ENCODE data around the gene PDE4B. TPM values are rescaled to one million over a fixed set of nuclear protein-coding genes. Genes with fewer than 3 reads are reported as not detected.

Gene PDE4B
- total and polyA plus RNA-seq, 2 of the 13 experiments (the other 11 are each of a cell fraction or from before 2014, with no cell fraction given) = not detected

GRCh38 chr1:66267201-66267940, 474.7 kb downstream of the PDE4B start:
- Histone ChIP-seq H2AFZ (ENCODE audit: low read length) (no peak overlapping the region), H3K9me3 (ENCODE audit: low read length) (no peaks in the 10 kb centered on the region), H3K4me2 (ENCODE audit: low read depth, low read length) (no peak overlapping the region), H3K27ac (ENCODE audit: extremely low read length, insufficient read depth, low read length) (no peak overlapping the region), H3K36me3 (replicated peaks in 1 of 2; ENCODE audit: control insufficient read depth in 1 of 2, insufficient read depth in 2 of 2, low read length in 2 of 2) (no peaks in the 10 kb centered on the region), H3K4me1 (ENCODE audit: insufficient read depth, low read length) (no peaks in the 10 kb centered on the region), H3K79me2 (ENCODE audit: insufficient read depth, low read length) (no peaks in the 10 kb centered on the region), H3K9ac (ENCODE audit: insufficient read depth, low read depth, low read length) (no peak overlapping the region), H3K27me3 (ENCODE audit: control insufficient read depth in 1 of 2, insufficient read depth in 2 of 2, low read length in 2 of 2) (no peaks in the 10 kb centered on the region), H4K20me1 (ENCODE audit: insufficient read depth, low read length) (no peaks in the 10 kb centered on the region), H3K4me3 (replicated peaks in 1 of 3; ENCODE audit: insufficient read depth in 1 of 3, low read depth in 2 of 3, low read length in 3 of 3) (no peak overlapping the region)
- in situ Hi-C loops (cut with HindIII; ENCODE audit: extremely low pct_ligation_motif_present, low pct_unique_long_range_greater_than_20kb) = loop anchor here (10.0 kb wide), 1 partner anchor 457 kb away; no protein-coding TSS in a partner anchor
- TF ChIP-seq ZNF274 (CRISPR knock-in tag; IDR thresholded peaks at IDR 0.05) (no peak), ZNF317 (CRISPR knock-in tag; IDR thresholded peaks at IDR 0.05) (no peak), MTA1 (CRISPR knock-in tag; IDR thresholded peaks at IDR 0.05; ENCODE audit: borderline replicate concordance) (no peak), GFI1 (CRISPR knock-in tag; IDR thresholded peaks at IDR 0.05; ENCODE audit: borderline replicate concordance) (no peak), ZBTB7A (CRISPR knock-in tag; IDR thresholded peaks at IDR 0.05) (no peak), KDM5A (IDR thresholded peaks at IDR 0.05; ENCODE audit: borderline replicate concordance, low read length) (no peak), ZNF232 (CRISPR knock-in tag; IDR thresholded peaks at IDR 0.05; ENCODE audit: borderline replicate concordance) (no peak), ZNF737 (CRISPR knock-in tag; IDR thresholded peaks at IDR 0.05; ENCODE audit: borderline replicate concordance) (no peak), CREBL2 (CRISPR knock-in tag; IDR thresholded peaks at IDR 0.05; ENCODE audit: borderline replicate concordance) (no peak), ISL2 (CRISPR knock-in tag; IDR thresholded peaks at IDR 0.05) (no peak), MED8 (CRISPR knock-in tag; IDR thresholded peaks at IDR 0.05; ENCODE audit: insufficient replicate concordance) (no peak), TOPORS (CRISPR knock-in tag; IDR thresholded peaks at IDR 0.05) (no peak), ZNF484 (CRISPR knock-in tag; IDR thresholded peaks at IDR 0.05; ENCODE audit: borderline replicate concordance, low read depth) (no peak), FOXA1 (IDR thresholded peaks at IDR 0.05) (no peak), FOXA1 (CRISPR knock-in tag; IDR thresholded peaks at IDR 0.05) (no peak), PAX8 (CRISPR knock-in tag; IDR thresholded peaks at IDR 0.05; ENCODE audit: borderline replicate concordance) (no peak), ZNF367 (CRISPR knock-in tag; IDR thresholded peaks at IDR 0.05; ENCODE audit: borderline replicate concordance) (no peak), RFX5 (IDR thresholded peaks at IDR 0.05; ENCODE audit: low read depth, low read length) (no peak)
- TF ChIP-seq, protein P1, sequence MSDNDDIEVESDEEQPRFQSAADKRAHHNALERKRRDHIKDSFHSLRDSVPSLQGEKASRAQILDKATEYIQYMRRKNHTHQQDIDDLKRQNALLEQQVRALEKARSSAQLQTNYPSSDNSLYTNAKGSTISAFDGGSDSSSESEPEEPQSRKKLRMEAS (IDR thresholded peaks at IDR 0.05) = no peak
- TF ChIP-seq, protein P2, sequence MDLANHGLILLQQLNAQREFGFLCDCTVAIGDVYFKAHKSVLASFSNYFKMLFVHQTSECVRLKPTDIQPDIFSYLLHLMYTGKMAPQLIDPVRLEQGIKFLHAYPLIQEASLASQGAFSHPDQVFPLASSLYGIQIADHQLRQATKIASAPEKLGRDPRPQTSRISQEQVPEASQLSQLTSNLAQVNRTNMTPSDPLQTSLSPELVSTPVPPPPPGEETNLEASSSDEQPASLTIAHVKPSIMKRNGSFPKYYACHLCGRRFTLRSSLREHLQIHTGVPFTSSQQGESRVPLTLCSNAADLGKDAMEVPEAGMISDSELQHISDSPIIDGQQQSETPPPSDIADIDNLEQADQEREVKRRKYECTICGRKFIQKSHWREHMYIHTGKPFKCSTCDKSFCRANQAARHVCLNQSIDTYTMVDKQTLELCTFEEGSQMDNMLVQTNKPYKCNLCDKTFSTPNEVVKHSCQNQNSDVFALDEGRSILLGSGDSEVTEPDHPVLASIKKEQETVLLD (CRISPR knock-in tag; IDR thresholded peaks at IDR 0.05; ENCODE audit: low read depth) = no peak
- TF ChIP-seq, protein P3, sequence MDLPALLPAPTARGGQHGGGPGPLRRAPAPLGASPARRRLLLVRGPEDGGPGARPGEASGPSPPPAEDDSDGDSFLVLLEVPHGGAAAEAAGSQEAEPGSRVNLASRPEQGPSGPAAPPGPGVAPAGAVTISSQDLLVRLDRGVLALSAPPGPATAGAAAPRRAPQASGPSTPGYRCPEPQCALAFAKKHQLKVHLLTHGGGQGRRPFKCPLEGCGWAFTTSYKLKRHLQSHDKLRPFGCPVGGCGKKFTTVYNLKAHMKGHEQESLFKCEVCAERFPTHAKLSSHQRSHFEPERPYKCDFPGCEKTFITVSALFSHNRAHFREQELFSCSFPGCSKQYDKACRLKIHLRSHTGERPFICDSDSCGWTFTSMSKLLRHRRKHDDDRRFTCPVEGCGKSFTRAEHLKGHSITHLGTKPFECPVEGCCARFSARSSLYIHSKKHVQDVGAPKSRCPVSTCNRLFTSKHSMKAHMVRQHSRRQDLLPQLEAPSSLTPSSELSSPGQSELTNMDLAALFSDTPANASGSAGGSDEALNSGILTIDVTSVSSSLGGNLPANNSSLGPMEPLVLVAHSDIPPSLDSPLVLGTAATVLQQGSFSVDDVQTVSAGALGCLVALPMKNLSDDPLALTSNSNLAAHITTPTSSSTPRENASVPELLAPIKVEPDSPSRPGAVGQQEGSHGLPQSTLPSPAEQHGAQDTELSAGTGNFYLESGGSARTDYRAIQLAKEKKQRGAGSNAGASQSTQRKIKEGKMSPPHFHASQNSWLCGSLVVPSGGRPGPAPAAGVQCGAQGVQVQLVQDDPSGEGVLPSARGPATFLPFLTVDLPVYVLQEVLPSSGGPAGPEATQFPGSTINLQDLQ (CRISPR knock-in tag; IDR thresholded peaks at IDR 0.05) = no peak
- DNase-seq (ENCODE audit: low spot score) = no peak
- ChIA-PET CTCF (ENCODE audit: low intra/inter-chr PET ratio, low total read pairs) (no interaction called here), POLR2A (no interaction called here)
- no peak for ATAC-seq
- intact Hi-C loops (cut with micrococcal nuclease; ENCODE audit: unreplicated experiment) = no loop called here
- no peak for FAIRE-seq
- WGBS (ENCODE audit: low lambda C conversion rate) = 12% methylated on average over 7 of the region's 7 CpGs
- BruUV-seq (replicated peaks) = no TSS peak

Data from HepG2 (cell line).